NK-92 (cell line): ENCODE data around the gene UVRAG.
"Not testable (repeated sequence)": the region's sequence is repeated elsewhere in the genome, so short reads cannot be mapped to it uniquely, and the experiment has no call there.

Source experiments
- DNase-seq: peaks from one replicate; lab custom pipeline; 2025; ENCODE audit not compliant: unreplicated experiment; lab: John Stamatoyannopoulos, UW

UVRAG gene

GRCh38 chr11:76048763-76049162 lies 233.8 kb downstream of the UVRAG start:
- no peak for DNase-seq

- no peak for DNase-seq
Measured at GRCh38 chr11:76049511-76049910, 234.5 kb downstream of the UVRAG start.

DNA sequence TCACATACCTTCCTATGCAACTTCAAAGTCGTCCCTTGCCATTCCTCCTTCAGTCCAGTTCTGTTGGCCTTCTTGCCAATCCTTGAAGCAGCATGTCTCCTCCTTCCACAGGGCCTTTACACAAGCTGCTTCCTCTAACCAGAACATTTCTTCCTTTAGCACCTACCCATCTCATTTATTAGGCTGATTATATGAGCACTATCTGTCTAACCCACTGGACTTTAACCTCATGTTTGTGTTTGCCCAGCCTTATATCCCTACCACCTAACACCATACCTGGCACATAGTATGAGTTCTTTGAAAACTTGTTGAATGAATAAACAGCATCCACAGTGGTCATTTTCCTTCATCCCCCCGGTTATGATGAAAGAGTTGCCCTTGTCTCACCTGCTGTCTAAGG lies 236.9 kb downstream of the UVRAG start:
- DNase-seq = no peak

GRCh38 chr11:76054330-76054729 lies 239.3 kb downstream of the UVRAG start:
- no peak for DNase-seq

DNA sequence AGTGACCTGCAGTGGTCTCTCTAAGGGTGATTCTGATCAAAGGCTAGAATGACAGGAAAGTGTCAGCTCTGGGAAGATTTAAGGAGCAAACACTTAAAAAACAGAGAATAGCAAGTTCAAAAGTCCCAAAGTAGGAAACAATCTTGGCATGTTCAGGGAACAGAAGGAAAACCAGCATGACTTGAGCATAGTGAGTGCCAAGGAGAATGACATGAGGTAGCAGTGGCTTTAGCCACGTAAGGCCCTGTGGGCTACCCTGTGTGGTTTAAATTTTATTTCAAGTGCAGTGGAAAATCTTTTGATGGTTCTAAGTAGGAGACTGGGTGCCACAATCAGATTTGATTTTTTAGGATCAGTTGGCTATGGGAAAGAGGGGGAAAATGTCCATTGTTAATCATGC lies 241.9 kb downstream of the UVRAG start:
- no peak for DNase-seq

DNA sequence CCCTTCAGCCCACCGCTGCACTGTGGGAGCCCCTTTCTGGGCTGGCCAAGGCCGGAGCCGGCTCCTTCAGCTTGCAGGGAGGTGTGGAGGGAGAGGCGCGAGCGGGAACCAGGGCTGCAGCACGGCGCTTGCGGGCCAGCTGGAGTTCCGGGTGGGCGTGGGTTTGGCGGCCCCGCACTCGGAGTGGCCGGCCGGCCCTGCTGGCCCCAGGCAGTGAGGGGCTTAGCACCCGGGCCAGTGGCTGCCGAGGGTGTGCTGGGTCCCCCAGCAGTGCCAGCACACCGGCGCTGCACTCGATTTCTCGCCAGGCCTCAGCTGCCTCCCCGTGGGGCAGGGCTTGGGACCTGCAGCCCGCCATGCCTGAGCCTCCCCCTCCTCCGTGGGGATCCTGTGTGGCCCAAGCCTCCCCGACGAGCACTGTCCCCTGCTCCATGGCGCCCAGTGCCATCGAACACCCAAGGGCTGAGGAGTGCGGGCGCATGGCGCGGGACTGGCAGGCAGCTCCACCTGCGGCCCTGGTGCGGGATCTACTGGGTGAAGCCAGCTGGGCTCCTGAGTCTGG lies 245.5 kb downstream of the UVRAG start:
- not testable (repeated sequence) for DNase-seq

DNA sequence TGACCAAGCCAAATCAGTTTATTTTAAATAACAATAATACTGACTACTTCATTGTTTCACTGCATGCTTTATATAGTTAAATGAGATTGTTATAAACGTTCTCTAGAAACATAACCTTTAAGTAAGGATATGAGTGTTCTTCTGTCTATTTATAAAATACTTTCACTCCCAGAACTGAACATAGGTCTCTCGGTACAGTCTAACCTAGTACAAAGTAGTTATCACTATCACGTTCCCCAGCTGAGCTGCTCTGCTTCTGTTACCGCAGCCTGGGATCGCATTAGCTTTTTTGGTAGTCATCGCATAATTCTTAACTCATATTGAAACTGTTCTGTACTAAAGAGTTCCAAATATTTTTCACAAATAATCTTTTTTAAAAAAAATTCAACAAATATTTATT lies 247.7 kb downstream of the UVRAG start:
- DNase-seq = no peak

DNA sequence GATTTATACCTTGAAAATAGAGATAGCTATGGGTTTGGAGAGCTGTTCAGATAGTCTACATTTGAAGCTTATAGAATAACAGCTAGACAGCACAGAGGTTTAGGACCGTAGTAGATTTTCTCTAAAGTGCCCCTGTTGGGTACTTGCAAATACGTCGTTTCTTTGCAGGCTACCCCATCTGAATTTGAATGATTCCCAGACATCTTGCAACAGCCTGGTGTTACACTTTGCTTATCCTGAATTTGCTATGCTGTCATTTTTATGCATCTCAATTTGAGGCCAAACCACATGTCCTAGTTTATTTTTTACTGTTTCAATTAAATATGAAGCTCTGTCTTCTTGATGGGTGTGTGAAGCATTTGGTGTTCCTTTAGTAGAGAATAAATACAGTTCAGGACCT lies 249.2 kb downstream of the UVRAG start:
- no peak for DNase-seq

DNA sequence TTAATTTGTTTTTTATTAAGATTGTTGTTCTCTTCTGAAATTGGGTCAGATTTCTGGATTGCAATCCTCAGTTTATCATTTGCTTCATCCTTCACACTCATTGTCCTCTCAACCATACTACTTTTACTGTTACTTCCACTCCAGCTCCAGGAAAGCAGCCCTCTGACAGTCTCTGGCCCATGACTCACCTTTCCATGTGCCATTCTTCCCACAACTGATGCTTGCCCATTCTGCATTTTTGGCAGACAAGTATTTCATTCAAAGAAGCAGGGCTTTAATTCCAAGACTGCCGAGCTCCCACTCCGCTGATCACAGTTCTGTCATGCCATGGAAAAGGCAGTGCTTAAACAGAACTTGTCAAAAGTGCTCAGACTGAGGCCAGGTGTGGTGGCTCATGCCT lies 252.1 kb downstream of the UVRAG start:
- DNase-seq = no peak

DNA sequence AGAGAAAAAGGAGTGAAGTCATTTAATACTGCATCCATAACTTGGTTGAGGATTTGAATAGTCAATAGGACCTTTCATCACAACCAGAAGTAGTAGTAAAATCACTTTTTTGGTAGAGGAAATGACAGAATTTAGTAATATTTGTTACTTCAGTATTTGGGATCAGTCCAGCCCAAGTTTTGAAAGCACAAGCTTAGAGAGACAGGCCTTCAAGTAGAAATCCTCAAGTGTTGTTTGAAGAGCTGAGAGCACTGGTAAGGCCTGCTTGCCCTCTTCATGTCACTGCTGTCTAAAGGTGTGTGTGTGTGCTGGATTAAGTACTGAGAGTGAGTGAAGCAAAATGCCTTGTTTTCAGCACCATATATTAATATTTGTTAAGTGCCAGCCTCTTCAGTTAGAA lies 254.0 kb downstream of the UVRAG start:
- no peak for DNase-seq

DNA sequence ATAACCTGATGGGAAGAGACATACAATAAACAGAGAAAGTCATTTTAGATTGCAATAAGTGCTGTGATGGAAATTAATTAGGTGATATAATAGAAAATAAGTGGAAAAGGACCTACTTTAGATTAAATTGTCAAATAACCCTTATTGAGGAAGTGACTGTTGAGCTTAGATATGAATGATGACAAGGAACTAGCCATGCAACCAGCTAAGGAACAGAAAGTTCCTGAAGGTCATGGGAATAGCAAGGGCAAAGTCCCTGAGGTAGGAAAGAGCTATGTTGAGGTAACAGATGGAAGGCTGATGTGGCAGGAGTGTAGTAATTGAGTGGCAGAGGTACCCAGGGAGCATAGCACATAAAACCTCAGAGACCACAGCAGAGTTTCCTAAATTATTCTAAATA lies 256.1 kb downstream of the UVRAG start:
- DNase-seq = no peak

DNA sequence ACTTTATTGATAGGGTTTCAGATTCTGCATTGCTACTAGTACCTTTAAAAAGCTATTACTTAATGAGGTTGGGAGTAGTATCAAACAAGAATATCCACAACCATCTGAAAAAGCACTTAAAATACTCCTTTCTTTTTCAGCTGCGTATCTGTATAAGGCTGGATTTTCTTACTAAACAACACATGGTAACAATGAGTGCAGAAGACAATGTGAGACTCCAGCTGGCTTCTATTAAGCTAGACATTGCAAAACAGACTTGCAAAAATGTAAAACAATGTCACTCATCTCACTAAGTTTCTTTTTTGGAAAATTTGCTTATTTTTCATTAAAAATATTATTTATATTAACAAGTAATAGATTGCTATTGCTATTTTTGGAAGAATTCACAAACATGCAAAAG lies 258.7 kb downstream of the UVRAG start:
- DNase-seq = no peak

DNA sequence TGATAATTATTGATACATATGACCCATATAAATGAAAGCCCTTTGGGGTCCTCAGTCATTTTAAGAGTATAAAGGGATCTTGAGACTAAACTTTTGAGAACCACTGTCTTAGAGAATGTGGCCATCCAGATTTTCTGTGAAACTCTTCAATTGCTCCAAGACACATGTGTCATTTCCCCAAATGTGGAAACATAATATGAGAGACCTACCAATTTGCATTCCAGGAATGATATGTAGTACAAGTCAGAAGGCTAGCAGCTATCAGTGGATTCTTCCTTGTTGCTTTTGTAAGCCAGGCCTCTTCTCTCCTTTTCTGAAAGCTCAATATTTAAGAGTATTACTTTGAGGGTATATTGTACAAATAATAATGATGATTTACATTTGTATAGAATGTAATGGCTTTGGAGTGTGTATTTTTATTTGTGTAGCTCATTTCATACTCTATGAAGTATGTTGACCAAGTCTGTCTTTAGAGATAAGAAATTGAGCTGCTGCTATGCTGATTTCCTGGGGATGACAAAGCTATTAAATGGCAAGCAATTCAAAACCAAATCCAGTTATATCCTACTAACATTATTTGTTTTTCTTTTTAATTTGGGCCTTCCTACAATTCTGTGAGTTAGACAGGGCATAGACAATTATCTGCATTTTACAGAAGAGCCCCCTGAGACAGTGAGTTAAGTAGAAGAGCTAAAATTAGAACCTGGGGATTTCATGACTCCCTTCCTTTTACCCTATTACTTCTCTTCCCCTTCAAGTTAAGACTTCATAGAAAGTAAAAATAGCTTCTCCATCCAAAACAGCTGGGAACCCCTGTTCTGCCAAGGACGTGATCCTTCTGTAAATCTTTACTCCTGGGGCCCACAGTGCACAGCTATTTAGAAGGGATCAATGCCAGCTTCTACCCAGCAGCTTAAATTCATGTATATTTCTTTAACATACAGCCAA lies 259.4 kb downstream of the UVRAG start:
- DNase-seq = no peak

- DNase-seq = no peak
Measured at GRCh38 chr11:76075716-76076115, 260.7 kb downstream of the UVRAG start.

GRCh38 chr11:76076253-76076652 lies 261.2 kb downstream of the UVRAG start:
- DNase-seq = not testable (repeated sequence)

DNA sequence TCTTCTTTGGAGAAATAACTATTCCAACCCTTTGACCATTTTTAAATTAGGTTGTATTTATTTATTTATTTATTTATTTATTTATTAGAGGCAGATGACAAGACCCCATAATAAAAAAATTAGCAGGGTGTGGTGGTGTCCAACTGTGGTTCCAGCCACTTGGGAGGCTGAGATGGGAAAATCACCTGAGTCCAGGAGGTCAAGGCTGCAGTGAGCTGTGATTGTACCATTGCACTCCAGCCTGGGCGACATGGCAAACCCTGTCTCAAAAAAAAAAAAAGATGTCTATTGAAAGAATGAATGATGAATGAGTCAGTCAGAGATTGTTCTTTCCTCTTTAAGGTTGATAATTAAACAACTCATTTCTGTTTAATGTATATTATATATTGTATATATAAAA lies 261.7 kb downstream of the UVRAG start:
- DNase-seq = no peak

GRCh38 chr11:76077575-76078150 lies 262.7 kb downstream of the UVRAG start:
- no peak for DNase-seq

DNA sequence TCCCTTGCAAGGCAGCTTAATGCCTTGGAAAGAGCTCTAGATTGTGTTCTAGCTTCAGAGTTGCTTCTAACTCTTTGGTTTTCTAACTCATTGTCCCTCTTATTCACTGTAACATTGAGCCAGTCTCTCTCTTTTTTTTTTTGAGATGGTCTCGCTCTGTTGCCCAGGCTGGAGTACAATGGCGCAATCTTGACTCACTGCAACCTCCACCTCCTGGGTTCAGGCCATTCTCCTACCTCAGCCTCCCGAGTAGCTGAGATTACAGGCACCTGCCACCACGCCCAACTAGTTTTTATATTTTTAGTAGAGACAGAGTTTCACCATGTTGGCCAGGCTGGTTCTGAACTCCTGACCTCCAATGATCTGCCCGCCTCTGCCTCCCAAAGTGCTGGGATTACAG lies 266.1 kb downstream of the UVRAG start:
- not testable (repeated sequence) for DNase-seq

- no peak for DNase-seq
Measured at GRCh38 chr11:76083563-76084451, 268.8 kb downstream of the UVRAG start.

- DNase-seq = no peak
Measured at GRCh38 chr11:76085270-76085669, 270.3 kb downstream of the UVRAG start.
